ENCODE data around the gene SYP. TPM values are rescaled to one million over a fixed set of nuclear protein-coding genes. Genes with fewer than 3 reads are reported as not detected.

Gene SYP
- total and polyA plus RNA-seq, 4 donors, result 0.30 to 0.67 (median 0.47) TPM

- DNase-seq (ENCODE audit: low spot score), result no peak
- no peak overlapping the region for H3K4me3 ChIP-seq (ENCODE audit: low read depth in 1 of 3, low read length in 3 of 3)
- no peak overlapping the region for H3K27ac ChIP-seq (ENCODE audit: low read depth in 1 of 2, low read length in 2 of 2)
- TF ChIP-seq HNF4G (IDR thresholded peaks at IDR 0.05) (no peak), RXRA (IDR thresholded peaks at IDR 0.05) (no peak), FOXA1 (IDR thresholded peaks at IDR 0.05) (no peak), HNF4A (conservative IDR thresholded peaks at IDR 0.05) (no peak), SP1 (IDR thresholded peaks at IDR 0.05) (no peak)
- TF ChIP-seq, protein P1, sequence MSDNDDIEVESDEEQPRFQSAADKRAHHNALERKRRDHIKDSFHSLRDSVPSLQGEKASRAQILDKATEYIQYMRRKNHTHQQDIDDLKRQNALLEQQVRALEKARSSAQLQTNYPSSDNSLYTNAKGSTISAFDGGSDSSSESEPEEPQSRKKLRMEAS (IDR thresholded peaks at IDR 0.05), result no peak
- TF ChIP-seq, protein P2, sequence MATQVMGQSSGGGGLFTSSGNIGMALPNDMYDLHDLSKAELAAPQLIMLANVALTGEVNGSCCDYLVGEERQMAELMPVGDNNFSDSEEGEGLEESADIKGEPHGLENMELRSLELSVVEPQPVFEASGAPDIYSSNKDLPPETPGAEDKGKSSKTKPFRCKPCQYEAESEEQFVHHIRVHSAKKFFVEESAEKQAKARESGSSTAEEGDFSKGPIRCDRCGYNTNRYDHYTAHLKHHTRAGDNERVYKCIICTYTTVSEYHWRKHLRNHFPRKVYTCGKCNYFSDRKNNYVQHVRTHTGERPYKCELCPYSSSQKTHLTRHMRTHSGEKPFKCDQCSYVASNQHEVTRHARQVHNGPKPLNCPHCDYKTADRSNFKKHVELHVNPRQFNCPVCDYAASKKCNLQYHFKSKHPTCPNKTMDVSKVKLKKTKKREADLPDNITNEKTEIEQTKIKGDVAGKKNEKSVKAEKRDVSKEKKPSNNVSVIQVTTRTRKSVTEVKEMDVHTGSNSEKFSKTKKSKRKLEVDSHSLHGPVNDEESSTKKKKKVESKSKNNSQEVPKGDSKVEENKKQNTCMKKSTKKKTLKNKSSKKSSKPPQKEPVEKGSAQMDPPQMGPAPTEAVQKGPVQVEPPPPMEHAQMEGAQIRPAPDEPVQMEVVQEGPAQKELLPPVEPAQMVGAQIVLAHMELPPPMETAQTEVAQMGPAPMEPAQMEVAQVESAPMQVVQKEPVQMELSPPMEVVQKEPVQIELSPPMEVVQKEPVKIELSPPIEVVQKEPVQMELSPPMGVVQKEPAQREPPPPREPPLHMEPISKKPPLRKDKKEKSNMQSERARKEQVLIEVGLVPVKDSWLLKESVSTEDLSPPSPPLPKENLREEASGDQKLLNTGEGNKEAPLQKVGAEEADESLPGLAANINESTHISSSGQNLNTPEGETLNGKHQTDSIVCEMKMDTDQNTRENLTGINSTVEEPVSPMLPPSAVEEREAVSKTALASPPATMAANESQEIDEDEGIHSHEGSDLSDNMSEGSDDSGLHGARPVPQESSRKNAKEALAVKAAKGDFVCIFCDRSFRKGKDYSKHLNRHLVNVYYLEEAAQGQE (IDR thresholded peaks at IDR 0.05), result no peak
- no peak overlapping the region for H3K9ac ChIP-seq (ENCODE audit: low read depth in 1 of 2, low read length in 2 of 2)
- peaks cover 0 to 4% (median 2%) of the 10 kb centered on the region in 4 donors for H3K4me1 ChIP-seq (ENCODE audit: control insufficient read depth in 4 of 4, insufficient read depth in 4 of 4, low read length in 3 of 4)
- no peaks in the 10 kb centered on the region for H3K9me3 ChIP-seq (ENCODE audit: control insufficient read depth in 4 of 4, low read length in 3 of 4)
- 80% methylated on average over 2 of the region's 2 CpGs for WGBS
- no peaks in the 10 kb centered on the region for H3K27me3 ChIP-seq (ENCODE audit: control insufficient read depth in 4 of 4, insufficient read depth in 4 of 4, low read length in 3 of 4)
- no peaks in the 10 kb centered on the region for H3K36me3 ChIP-seq (ENCODE audit: control insufficient read depth in 4 of 4, insufficient read depth in 3 of 4, low read depth in 1 of 4, low read length in 3 of 4)
These were observed 2.0 kb upstream of the SYP start for GRCh38 chrX:49202022-49202421.

- H3K9ac ChIP-seq (ENCODE audit: low read depth in 1 of 2, low read length in 2 of 2), result no peak overlapping the region
- no peak overlapping the region for H3K27ac ChIP-seq (ENCODE audit: low read depth in 1 of 2, low read length in 2 of 2)
- H3K4me3 ChIP-seq (ENCODE audit: low read depth in 1 of 3, low read length in 3 of 3), result no peak overlapping the region
- TF ChIP-seq FOXA1 (IDR thresholded peaks at IDR 0.05) (no peak), HNF4A (conservative IDR thresholded peaks at IDR 0.05) (no peak), ATF3 (IDR thresholded peaks at IDR 0.05) (no peak), HNF4G (IDR thresholded peaks at IDR 0.05) (no peak), FOXA2 (IDR thresholded peaks at IDR 0.05) (no peak)
- TF ChIP-seq, protein P1 (IDR thresholded peaks at IDR 0.05), result no peak
- no peaks in the 10 kb centered on the region for H3K9me3 ChIP-seq (ENCODE audit: control insufficient read depth in 4 of 4, low read length in 3 of 4)
- no peak for DNase-seq (ENCODE audit: low spot score)
- 7% methylated on average over 11 of the region's 11 CpGs for WGBS
- H3K4me1 ChIP-seq (ENCODE audit: control insufficient read depth in 4 of 4, insufficient read depth in 4 of 4, low read length in 3 of 4), result peaks cover 0 to 4% (median 2%) of the 10 kb centered on the region in 4 donors
- no peaks in the 10 kb centered on the region for H3K27me3 ChIP-seq (ENCODE audit: control insufficient read depth in 4 of 4, insufficient read depth in 4 of 4, low read length in 3 of 4)
- H3K36me3 ChIP-seq (ENCODE audit: control insufficient read depth in 4 of 4, insufficient read depth in 3 of 4, low read depth in 1 of 4, low read length in 3 of 4), result no peaks in the 10 kb centered on the region
These were observed 738 bp downstream of the SYP start for GRCh38 chrX:49199315-49199595.

- 18% methylated on average over 12 of the region's 12 CpGs for whole genome bisulfite sequencing
- Histone ChIP-seq H3K9ac (ENCODE audit: low read depth in 1 of 2, low read length in 2 of 2) (no peak overlapping the region), H3K4me3 (ENCODE audit: low read depth in 1 of 3, low read length in 3 of 3) (no peak overlapping the region), H3K36me3 (ENCODE audit: control insufficient read depth in 4 of 4, insufficient read depth in 3 of 4, low read depth in 1 of 4, low read length in 3 of 4) (no peaks in the 10 kb centered on the region), H3K27ac (ENCODE audit: low read depth in 1 of 2, low read length in 2 of 2) (no peak overlapping the region), H3K27me3 (ENCODE audit: control insufficient read depth in 4 of 4, insufficient read depth in 4 of 4, low read length in 3 of 4) (no peaks in the 10 kb centered on the region), H3K4me1 (ENCODE audit: control insufficient read depth in 4 of 4, insufficient read depth in 4 of 4, low read length in 3 of 4) (peaks cover 0 to 4% (median 2%) of the 10 kb centered on the region in 4 donors), H3K9me3 (ENCODE audit: control insufficient read depth in 4 of 4, low read length in 3 of 4) (no peaks in the 10 kb centered on the region)
- DNase-seq (ENCODE audit: low spot score), result no peak
- no peak for TF ChIP-seq EGR1 (IDR thresholded peaks at IDR 0.05; ENCODE audit: low read depth in 2 of 2)
- TF ChIP-seq JUND (IDR thresholded peaks at IDR 0.05), result no peak
- TF ChIP-seq HNF4A (conservative IDR thresholded peaks at IDR 0.05), result no peak
- TF ChIP-seq, protein P1 (IDR thresholded peaks at IDR 0.05), result no peak
- no peak for TF ChIP-seq NR2F2 (IDR thresholded peaks at IDR 0.05)
- no peak for TF ChIP-seq CTCF (IDR thresholded peaks at IDR 0.05; ENCODE audit: low read depth, low read length, missing input control)
- TF ChIP-seq RXRA (IDR thresholded peaks at IDR 0.05), result no peak
These were observed 1.3 kb downstream of the SYP start for GRCh38 chrX:49198540-49199314.
